NT2/D1 (cell line): Measurements from ENCODE around the gene GDF10.

Experiments
- DNase-seq: peaks from one replicate; pipeline ENCODE4 v3.0.0-alpha.2; 2011; ENCODE audit warnings: low read depth, low spot score
- H3K27me3 ChIP-seq: 2 replicates; pipeline ENCODE4 v1.6.0; 2011; ENCODE audit warnings: mild to moderate bottlenecking; ENCODE audit not compliant: insufficient read length, insufficient read depth
- H3K36me3 ChIP-seq: 2 replicates; pipeline ENCODE4 v1.6.1; 2011; ENCODE audit warnings: mild to moderate bottlenecking, low read length, mixed read lengths; ENCODE audit not compliant: insufficient read depth, insufficient read length
- H3K4me1 ChIP-seq: 2 replicates; pipeline ENCODE4 v1.5.1; 2011; ENCODE audit not compliant: insufficient read depth, insufficient read length
- H3K4me3 ChIP-seq: 2 replicates; pipeline ENCODE4 v1.5.1; 2011; ENCODE audit warnings: low read depth; ENCODE audit not compliant: insufficient read length
- H3K9ac ChIP-seq: 2 replicates; pipeline ENCODE4 v1.6.0; 2011; ENCODE audit warnings: low read depth; ENCODE audit not compliant: insufficient read length
- H3K9me3 ChIP-seq: 2 replicates; pipeline ENCODE4 v1.5.1; 2011; ENCODE audit warnings: mild to moderate bottlenecking, low read length; ENCODE audit not compliant: insufficient read depth
- SUZ12 ChIP-seq: IDR thresholded peaks from 2 replicates; pipeline ENCODE4 v1.6.1; 2011; ENCODE audit not compliant: insufficient read length, insufficient read depth; ENCODE audit errors: extremely low read depth
- YY1 ChIP-seq: IDR thresholded peaks from 2 replicates; pipeline ENCODE4 v1.6.1; 2011; ENCODE audit not compliant: insufficient read length, insufficient read depth
- ZNF274 ChIP-seq: IDR thresholded peaks from 2 replicates; pipeline ENCODE4 v1.6.1; 2011; ENCODE audit warnings: mild to moderate bottlenecking, low read depth, low read length

Gene GDF10

GRCh38 chr10:47331491-47331890 is 31.5 kb downstream of the GDF10 start:
- no peak for DNase-seq
- no peak overlapping the region for H3K9ac ChIP-seq
- TF ChIP-seq SUZ12, result no peak
- TF ChIP-seq YY1, result no peak
- TF ChIP-seq ZNF274, result no peak
- no peaks in the 10 kb centered on the region for H3K9me3 ChIP-seq
- H3K4me1 ChIP-seq, result no peaks in the 10 kb centered on the region
- H3K27me3 ChIP-seq, result no peaks in the 10 kb centered on the region
- no peaks in the 10 kb centered on the region for H3K36me3 ChIP-seq
- no peak overlapping the region for H3K4me3 ChIP-seq

GRCh38 chr10:47331954-47332353 is 32.0 kb downstream of the GDF10 start:
- H3K36me3 ChIP-seq, result no peaks in the 10 kb centered on the region
- no peak for TF ChIP-seq ZNF274
- TF ChIP-seq SUZ12, result no peak
- no peak for TF ChIP-seq YY1
- no peak for DNase-seq
- H3K4me1 ChIP-seq, result no peaks in the 10 kb centered on the region
- H3K27me3 ChIP-seq, result no peaks in the 10 kb centered on the region
- no peaks in the 10 kb centered on the region for H3K9me3 ChIP-seq
- H3K9ac ChIP-seq, result no peak overlapping the region
- H3K4me3 ChIP-seq, result no peak overlapping the region

GRCh38 chr10:47332371-47332770 is 32.4 kb downstream of the GDF10 start:
- Histone ChIP-seq H3K36me3 (no peaks in the 10 kb centered on the region), H3K9me3 (no peaks in the 10 kb centered on the region), H3K27me3 (no peaks in the 10 kb centered on the region), H3K9ac (no peak overlapping the region), H3K4me1 (no peaks in the 10 kb centered on the region), H3K4me3 (no peak overlapping the region)
- TF ChIP-seq ZNF274, result no peak
- TF ChIP-seq SUZ12, result no peak
- TF ChIP-seq YY1, result no peak
- DNase-seq, result no peak

- H3K9me3 ChIP-seq, result no peaks in the 10 kb centered on the region
- no peak overlapping the region for H3K4me3 ChIP-seq
- H3K36me3 ChIP-seq, result no peaks in the 10 kb centered on the region
- no peak for DNase-seq
- no peak overlapping the region for H3K9ac ChIP-seq
- TF ChIP-seq ZNF274 (no peak), YY1 (no peak), SUZ12 (no peak)
- H3K27me3 ChIP-seq, result no peaks in the 10 kb centered on the region
- no peaks in the 10 kb centered on the region for H3K4me1 ChIP-seq
These were observed 32.9 kb downstream of the GDF10 start for GRCh38 chr10:47332946-47333345.

GRCh38 chr10:47333532-47333931 is 33.5 kb downstream of the GDF10 start:
- DNase-seq, result no peak
- Histone ChIP-seq H3K27me3 (no peaks in the 10 kb centered on the region), H3K4me3 (no peak overlapping the region), H3K4me1 (no peaks in the 10 kb centered on the region), H3K9me3 (no peaks in the 10 kb centered on the region), H3K9ac (no peak overlapping the region), H3K36me3 (no peaks in the 10 kb centered on the region)
- no peak for TF ChIP-seq ZNF274
- no peak for TF ChIP-seq YY1
- no peak for TF ChIP-seq SUZ12

GRCh38 chr10:47334466-47335295 is 34.7 kb downstream of the GDF10 start:
- Histone ChIP-seq H3K27me3 (no peaks in the 10 kb centered on the region), H3K4me1 (no peaks in the 10 kb centered on the region), H3K9ac (no peak overlapping the region), H3K36me3 (no peaks in the 10 kb centered on the region), H3K4me3 (no peak overlapping the region), H3K9me3 (no peaks in the 10 kb centered on the region)
- TF ChIP-seq SUZ12, result no peak
- TF ChIP-seq YY1, result no peak
- no peak for TF ChIP-seq ZNF274
- DNase-seq, result no peak

GRCh38 chr10:47335906-47336305 is 35.9 kb downstream of the GDF10 start:
- no peaks in the 10 kb centered on the region for H3K36me3 ChIP-seq
- no peak for DNase-seq
- peaks cover 2% of the 10 kb centered on the region for H3K4me1 ChIP-seq
- no peak overlapping the region for H3K4me3 ChIP-seq
- H3K9ac ChIP-seq, result no peak overlapping the region
- H3K9me3 ChIP-seq, result no peaks in the 10 kb centered on the region
- H3K27me3 ChIP-seq, result no peaks in the 10 kb centered on the region
- TF ChIP-seq YY1, result no peak
- no peak for TF ChIP-seq SUZ12
- no peak for TF ChIP-seq ZNF274
